ENCODE results near the gene MEIOB. TPM values are rescaled to one million over a fixed set of nuclear protein-coding genes. Genes with fewer than 3 reads are reported as not detected.

Gene MEIOB
- total RNA-seq, 1 donor from 2014 or later: 0.26 TPM

DNA sequence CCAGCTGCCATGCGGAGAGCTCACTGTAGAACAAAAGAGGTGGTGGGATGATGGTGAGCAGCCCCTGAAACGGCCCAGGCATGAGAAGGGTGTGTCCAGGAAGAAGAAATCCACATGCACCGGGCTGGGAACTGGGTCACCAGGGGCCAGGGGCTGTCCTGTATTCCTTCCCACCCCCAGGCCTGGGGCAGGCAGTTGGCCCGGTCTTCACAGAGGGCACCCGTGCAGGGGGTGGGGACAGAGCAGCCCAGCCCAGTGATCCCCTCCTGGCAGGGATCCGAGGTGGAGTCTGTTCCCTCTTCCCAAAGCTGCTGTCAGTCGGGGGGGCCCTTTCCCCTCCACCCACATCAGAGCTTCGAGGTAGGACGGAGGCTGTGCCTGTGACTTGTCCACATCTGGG, 37.0 kb upstream of the MEIOB start:
- DNase-seq (ENCODE audit: low read depth): no peak
- Histone ChIP-seq H3K4me3 (ENCODE audit: low read depth, low read length) (no peak overlapping the region), H3K27me3 (ENCODE audit: control insufficient read depth, insufficient read depth, low read length) (peaks cover 8% of the 10 kb centered on the region), H3K36me3 (ENCODE audit: control insufficient read depth, insufficient read depth, low read length) (no peaks in the 10 kb centered on the region)
- FAIRE-seq: no peak
- TF ChIP-seq, protein P1, sequence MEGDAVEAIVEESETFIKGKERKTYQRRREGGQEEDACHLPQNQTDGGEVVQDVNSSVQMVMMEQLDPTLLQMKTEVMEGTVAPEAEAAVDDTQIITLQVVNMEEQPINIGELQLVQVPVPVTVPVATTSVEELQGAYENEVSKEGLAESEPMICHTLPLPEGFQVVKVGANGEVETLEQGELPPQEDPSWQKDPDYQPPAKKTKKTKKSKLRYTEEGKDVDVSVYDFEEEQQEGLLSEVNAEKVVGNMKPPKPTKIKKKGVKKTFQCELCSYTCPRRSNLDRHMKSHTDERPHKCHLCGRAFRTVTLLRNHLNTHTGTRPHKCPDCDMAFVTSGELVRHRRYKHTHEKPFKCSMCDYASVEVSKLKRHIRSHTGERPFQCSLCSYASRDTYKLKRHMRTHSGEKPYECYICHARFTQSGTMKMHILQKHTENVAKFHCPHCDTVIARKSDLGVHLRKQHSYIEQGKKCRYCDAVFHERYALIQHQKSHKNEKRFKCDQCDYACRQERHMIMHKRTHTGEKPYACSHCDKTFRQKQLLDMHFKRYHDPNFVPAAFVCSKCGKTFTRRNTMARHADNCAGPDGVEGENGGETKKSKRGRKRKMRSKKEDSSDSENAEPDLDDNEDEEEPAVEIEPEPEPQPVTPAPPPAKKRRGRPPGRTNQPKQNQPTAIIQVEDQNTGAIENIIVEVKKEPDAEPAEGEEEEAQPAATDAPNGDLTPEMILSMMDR (IDR thresholded peaks at IDR 0.05; ENCODE audit: insufficient read depth, low read length, severe bottlenecking): no peak

DNA sequence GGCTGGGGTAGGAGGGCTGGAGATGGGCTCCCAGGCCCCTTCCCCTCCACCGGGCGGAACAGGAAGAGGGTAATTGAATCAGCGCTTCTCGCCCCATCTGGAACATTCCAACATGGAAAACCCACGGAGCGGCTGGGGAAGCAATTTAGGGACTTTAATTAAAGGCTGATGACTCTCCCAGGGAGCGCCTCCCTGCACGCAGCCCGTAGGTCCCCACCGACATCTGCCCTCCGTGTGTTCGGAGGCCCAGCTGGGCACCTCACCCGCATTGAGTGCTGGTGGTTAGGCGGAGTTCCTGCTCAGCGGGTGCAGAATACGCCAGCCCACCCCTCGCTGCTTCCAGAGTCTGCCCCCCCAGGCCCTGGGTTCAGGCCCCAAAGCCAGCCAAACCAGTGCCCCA, 36.2 kb upstream of the MEIOB start:
- Histone ChIP-seq H3K36me3 (ENCODE audit: control insufficient read depth, insufficient read depth, low read length) (no peaks in the 10 kb centered on the region), H3K4me3 (ENCODE audit: low read depth, low read length) (no peak overlapping the region), H3K27me3 (ENCODE audit: control insufficient read depth, insufficient read depth, low read length) (peaks cover 8% of the 10 kb centered on the region)
- FAIRE-seq (no peak), DNase-seq (ENCODE audit: low read depth) (no peak)
- TF ChIP-seq, protein P1 (IDR thresholded peaks at IDR 0.05; ENCODE audit: insufficient read depth, low read length, severe bottlenecking): no peak

DNA sequence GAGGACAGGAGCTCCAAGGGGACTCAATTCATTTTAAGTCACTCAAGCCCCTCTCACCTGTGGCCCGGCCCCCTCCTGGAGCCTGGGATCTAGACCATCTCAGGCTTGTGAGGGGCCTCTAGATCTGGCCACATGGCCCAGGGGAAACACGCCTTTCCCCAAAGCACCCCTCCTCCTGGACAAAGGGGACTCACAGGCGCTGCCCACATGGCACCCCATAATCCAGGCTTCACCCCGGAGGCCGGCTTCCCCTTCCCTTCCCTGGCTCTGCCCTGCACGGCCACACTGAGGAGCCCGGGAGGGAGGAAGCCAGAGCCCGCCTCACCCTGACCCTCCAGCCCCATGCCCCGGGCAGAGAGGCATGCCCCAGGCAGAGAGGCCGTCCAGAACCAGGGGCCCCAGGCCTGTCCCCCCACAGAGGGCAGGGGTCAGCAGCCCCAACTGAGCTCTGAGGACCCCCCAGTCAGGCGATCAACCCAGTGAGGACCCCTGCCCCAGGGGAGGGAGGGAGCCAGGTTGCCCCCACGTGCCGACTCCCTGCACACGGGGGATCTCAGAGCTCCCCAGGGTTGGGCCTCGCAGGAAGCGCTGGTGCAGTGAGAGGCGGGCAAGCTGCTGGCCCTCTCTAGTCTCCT, 35.4 kb upstream of the MEIOB start:
- Histone ChIP-seq H3K36me3 (ENCODE audit: control insufficient read depth, insufficient read depth, low read length) (no peaks in the 10 kb centered on the region), H3K27me3 (ENCODE audit: control insufficient read depth, insufficient read depth, low read length) (peaks cover 8% of the 10 kb centered on the region), H3K4me3 (ENCODE audit: low read depth, low read length) (no peak overlapping the region)
- TF ChIP-seq, protein P1 (IDR thresholded peaks at IDR 0.05; ENCODE audit: insufficient read depth, low read length, severe bottlenecking): no peak
- FAIRE-seq (no peak), DNase-seq (ENCODE audit: low read depth) (no peak)

DNA sequence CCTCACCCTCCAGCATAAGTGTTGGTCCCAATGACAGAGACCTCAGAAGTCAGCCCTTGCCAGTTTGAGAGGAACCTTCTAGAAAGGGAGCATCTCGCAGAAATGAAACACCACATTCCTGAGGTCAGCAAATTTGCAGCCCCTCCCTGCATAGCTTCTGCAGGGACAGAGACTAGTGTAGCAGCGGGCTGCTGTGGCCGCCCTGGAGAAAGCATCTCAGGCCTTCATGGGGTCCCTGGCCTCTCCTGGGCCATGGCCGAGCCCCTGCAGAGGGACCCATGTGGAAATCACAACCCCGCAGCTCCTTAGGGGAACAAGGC, 34.8 kb upstream of the MEIOB start:
- Histone ChIP-seq H3K4me3 (ENCODE audit: low read depth, low read length) (no peak overlapping the region), H3K36me3 (ENCODE audit: control insufficient read depth, insufficient read depth, low read length) (no peaks in the 10 kb centered on the region), H3K27me3 (ENCODE audit: control insufficient read depth, insufficient read depth, low read length) (peaks cover 8% of the 10 kb centered on the region)
- DNase-seq (ENCODE audit: low read depth) (no peak), FAIRE-seq (no peak)
- TF ChIP-seq, protein P1 (IDR thresholded peaks at IDR 0.05; ENCODE audit: insufficient read depth, low read length, severe bottlenecking): no peak

DNA sequence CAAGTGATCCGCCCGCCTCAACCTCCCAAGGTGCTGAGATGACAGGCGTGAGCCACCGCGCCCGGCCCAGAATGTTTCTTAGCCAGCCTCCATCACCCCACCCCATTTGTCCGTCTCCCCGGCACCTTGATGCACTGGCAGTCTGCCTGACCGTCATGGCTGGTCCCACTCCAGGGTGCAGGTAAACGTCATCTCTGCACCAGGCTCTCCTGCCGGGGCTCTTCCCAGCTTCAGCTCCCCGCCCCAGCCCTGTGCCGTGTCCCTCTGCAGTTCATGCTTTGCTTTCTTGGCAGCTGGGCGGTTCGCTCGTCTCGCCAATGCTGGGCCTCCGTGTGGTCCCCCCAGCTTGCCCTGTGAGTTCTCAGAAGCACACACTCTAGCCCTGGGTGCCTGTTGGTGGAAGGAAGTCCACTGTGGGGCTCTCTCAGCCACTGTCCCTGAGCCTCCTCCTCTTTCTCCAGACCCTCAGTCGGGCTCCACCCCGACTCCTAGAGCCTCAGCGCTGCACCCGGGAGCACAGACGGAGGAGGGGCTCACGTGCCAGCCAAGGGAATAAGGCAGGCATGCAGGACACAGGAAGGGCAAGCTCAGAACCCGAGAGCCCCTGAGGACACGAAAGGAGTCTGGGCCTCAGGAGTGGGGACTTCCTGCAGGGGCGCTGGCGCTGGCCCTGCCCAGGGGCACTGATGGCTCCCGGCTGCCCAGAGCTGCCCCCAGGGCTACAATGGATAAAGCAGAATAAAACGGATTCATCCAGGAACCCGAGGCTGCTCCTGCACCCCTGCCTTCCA, 34.3 kb upstream of the MEIOB start:
- H3K36me3 ChIP-seq (ENCODE audit: control insufficient read depth, insufficient read depth, low read length): no peaks in the 10 kb centered on the region
- TF ChIP-seq, protein P1 (IDR thresholded peaks at IDR 0.05; ENCODE audit: insufficient read depth, low read length, severe bottlenecking): no peak
- DNase-seq (ENCODE audit: low read depth) (no peak), FAIRE-seq (no peak)
- no peak overlapping the region for H3K4me3 ChIP-seq (ENCODE audit: low read depth, low read length)
- peaks cover 8% of the 10 kb centered on the region for H3K27me3 ChIP-seq (ENCODE audit: control insufficient read depth, insufficient read depth, low read length)
